ENCODE results near the gene KCNH5.

Gene KCNH5

GRCh38 chr14:63006531-63006930, 38.7 kb downstream of the KCNH5 start:
- no peak for DNase-seq (ENCODE audit: low spot score)

DNA sequence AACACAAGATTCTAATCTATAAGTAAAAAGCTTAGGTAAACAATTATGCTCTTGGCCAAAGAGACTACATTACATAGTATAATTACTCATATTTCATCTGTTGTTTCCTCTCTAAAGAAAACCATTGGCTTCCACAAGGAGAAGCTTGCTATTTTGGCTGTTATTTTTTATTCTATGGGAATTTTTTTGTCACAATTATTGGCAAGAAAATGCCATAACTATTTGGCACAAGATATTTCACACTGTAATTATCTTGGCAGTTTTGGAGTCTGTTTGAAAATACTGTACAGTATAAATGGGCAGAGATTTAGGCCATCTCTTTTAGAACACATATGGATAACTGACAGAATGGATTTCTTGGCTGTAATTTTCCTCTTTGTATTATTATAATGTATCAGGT, 51.2 kb downstream of the KCNH5 start:
- no peak for DNase-seq (ENCODE audit: low spot score)

- no peak for DNase-seq (ENCODE audit: low spot score)
Measured at GRCh38 chr14:62988967-62989366, 56.3 kb downstream of the KCNH5 start.

DNA sequence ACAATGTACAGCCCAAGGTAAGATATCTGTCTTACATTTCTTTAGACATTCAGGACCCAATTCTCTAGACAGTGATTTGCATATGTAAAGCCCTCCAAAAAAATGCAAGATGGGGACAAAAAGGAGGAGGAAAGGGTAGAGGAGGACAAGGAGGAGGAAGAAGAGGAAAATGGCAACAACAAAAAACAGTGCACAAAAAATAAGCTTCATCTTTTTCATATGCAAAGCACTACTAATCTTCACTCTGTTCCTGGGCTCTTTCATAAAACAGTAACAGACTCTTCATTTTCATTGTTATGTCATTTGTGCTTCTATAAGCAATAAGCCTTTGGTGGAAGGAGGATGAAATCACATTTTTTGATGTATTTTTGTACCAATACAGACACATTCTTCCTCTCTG, 61.4 kb downstream of the KCNH5 start:
- no peak for DNase-seq (ENCODE audit: low spot score)

DNA sequence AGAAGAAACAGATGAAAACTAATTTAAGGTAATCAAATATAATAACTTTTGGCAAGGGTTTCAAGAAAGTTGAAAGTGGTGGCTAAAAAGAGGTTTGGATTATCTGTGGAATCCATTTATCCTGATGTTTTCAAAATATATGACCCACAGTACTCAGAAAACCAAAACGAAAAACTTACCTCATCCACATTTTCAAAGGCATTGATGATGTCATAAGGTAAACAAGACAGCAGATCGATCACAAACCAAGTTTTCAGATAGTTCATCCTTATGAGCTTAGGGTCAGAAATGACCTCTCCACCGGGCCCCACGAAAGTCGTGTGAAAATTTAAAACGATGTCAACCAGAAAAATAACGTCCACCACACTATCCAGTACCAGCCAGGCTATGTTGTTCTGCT, 64.6 kb downstream of the KCNH5 start:
- DNase-seq (ENCODE audit: low spot score), result no peak

- no peak for DNase-seq (ENCODE audit: low spot score)
Measured at GRCh38 chr14:62957562-62957961, 87.7 kb downstream of the KCNH5 start.

GRCh38 chr14:62956413-62956812, 88.8 kb downstream of the KCNH5 start:
- DNase-seq (ENCODE audit: low spot score), result no peak

DNA sequence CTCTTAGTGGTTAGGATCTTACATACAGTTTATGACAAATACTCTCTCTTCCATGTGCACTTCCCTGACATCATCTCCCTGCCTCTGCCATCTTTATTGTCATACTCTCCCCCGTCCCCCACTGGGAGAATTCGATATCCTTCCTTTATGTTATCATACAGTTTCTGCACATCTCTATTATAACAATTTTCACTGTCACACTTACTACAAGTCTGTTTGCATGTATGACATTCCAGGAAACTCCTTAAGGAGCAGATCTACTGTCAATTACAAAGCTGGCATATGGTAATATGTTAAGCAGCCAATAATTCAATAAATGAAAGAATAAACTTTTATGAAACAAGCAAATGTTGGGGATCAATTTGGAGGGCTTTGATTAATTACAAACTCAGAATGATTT, 91.1 kb downstream of the KCNH5 start:
- DNase-seq (ENCODE audit: low spot score), result no peak

- DNase-seq (ENCODE audit: low spot score), result no peak
Measured at GRCh38 chr14:62952226-62952625, 93.0 kb downstream of the KCNH5 start.

DNA sequence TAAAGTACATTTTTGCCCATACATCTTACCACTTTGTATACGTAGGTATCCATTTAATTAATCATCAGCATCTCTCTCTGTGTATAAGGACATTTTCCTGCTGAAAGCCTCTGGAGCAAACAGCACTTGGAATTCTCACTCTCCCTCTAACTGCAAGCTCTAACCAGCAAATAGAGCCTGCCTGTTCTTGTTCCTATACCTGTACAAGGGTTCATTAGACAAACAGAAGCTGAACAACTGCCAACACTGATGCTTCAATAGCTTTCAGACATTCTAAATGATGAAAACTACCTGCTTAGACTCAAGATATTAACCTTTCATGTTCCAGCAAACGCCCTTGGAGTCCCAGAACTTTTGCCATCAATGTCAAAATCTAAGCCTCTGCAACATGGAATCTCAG, 98.0 kb downstream of the KCNH5 start:
- DNase-seq (ENCODE audit: low spot score), result no peak

DNA sequence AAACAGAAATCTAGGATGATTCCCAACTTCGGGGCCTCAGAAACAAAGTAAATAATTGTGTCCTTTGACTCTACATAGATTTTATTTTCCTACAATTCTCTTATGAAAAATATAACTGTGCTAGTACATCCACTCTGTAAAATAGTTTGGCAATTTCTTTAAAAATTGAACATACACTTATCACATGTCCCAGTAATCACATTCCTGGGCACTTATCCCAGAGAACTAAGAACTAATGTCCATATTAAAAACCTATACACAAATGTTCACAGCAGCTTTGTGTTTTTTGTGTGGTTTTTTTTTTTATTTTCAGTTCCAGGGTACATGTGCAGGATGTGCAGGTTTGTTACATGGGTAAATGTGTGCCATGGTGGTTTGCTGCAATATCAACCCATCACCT, 99.0 kb downstream of the KCNH5 start:
- DNase-seq (ENCODE audit: low spot score), result no peak

DNA sequence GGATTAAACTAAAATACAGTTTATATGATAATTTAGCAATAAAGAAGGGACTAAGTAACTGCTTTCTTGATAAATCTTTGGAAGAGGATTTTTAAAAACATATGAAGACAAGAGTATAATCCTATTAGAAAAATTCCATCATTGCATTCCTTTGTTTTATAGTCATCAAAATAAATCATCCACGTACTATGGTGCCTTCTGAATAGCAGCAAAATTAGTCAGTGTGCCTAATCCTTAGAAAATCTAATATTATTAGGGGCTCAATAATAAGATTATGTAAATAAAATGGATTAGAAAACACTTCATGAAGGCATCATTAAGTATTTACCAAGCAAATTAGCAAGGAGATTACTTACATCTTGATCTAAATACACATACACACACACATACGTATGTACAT, 102.1 kb downstream of the KCNH5 start:
- DNase-seq (ENCODE audit: low spot score), result no peak

DNA sequence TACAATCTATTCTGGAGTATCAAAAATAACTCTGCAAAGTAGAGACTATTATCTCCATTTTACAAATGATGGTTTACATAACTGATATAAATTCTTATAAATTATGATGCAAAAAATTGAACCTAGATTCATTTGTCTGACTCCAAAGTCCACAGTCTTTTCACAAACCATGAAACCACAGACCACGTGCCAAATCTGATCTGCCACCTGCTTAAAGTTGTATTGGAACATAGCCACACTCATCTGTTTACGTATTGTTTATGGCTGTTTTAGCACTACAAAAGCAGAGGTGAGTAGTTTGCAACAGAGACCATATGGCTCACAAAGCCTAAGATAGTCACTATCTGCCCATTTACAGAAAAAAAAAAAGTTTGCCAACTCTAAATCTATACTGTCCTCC, 105.3 kb downstream of the KCNH5 start:
- DNase-seq (ENCODE audit: low spot score), result no peak

- no peak for DNase-seq (ENCODE audit: low spot score)
Measured at GRCh38 chr14:62938778-62939177, 106.5 kb downstream of the KCNH5 start.

- no peak for DNase-seq (ENCODE audit: low spot score)
Measured at GRCh38 chr14:62934439-62934838, 110.8 kb downstream of the KCNH5 start.

DNA sequence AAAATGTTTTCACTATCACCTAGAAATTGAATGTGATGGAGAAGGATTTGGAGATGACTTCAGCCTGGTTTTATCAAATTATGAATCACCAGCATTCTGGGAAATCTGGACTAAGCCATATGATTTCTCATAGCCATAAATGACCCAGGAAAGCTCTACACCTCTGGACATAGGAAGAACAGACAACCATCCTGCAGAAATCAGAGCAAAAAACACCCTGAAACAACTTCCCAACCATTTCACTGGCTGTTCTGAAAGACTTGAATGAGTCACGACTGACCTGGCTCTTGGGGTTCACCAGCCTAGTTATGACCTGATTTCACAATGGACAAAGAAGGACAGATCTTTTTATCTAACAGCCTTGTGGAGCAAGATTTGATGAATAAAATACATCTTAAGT, 123.8 kb downstream of the KCNH5 start:
- no peak for DNase-seq (ENCODE audit: low spot score)

DNA sequence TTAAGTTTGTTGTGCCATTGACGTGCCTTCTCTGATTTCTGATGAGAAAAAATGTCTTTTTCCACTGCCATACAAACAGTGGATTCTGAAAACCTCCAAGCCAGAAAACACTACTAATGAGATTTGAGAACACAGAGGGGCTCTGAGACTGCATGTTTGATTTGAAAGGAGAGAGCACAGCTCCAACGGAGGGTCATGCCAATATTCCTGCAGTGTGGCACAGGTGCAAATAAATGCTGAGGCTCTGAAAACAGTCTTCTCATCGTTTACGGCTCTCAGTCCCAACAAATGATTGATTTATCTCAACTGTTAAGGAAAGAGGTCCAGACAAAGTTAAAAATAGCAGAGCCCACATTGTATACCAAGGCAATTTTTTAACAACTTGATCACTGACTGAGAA, 128.7 kb downstream of the KCNH5 start:
- DNase-seq (ENCODE audit: low spot score), result no peak

DNA sequence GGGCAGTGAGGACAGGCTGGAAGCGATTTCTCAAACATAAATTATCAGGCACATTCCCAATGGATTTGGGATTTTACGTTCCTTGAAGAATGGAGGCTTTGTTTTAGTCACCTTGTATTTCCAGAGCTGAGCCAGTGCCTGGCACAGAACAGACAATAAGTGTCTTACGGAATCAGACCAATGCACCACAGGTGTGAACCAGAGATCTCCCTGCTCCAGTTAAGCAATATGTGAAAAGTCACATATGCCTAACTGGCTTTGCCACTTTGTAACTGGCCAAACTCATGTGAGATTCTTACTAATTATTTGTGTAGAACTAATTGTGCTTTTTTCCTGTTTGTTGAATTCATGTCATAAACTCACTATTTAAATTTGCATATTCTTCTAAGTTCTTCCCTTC, 130.4 kb downstream of the KCNH5 start:
- no peak for DNase-seq (ENCODE audit: low spot score)

- DNase-seq (ENCODE audit: low spot score), result no peak
Measured at GRCh38 chr14:62914025-62914424, 131.2 kb downstream of the KCNH5 start.

DNA sequence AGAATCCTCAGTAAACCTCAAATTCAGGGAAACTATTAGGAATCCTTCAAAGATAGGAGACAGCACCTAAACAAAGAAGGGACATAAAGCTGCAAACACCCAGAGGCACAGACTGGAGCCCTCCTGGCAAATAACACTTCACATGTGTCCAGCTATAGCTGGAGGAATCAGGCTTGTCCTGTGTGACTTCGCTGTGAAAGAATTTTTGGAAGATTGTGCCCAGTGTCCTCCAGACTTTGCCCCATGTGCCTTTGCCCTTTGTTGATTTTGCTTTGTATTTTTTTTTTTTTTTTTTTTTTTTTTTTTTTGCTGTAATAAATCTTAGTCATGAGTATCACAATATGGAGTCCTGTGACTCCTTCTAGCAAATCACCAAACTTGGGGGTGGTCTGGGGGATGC, 136.8 kb downstream of the KCNH5 start:
- DNase-seq (ENCODE audit: low spot score), result no peak

GRCh38 chr14:62905566-62905965, 139.7 kb downstream of the KCNH5 start:
- DNase-seq (ENCODE audit: low spot score), result no peak

DNA sequence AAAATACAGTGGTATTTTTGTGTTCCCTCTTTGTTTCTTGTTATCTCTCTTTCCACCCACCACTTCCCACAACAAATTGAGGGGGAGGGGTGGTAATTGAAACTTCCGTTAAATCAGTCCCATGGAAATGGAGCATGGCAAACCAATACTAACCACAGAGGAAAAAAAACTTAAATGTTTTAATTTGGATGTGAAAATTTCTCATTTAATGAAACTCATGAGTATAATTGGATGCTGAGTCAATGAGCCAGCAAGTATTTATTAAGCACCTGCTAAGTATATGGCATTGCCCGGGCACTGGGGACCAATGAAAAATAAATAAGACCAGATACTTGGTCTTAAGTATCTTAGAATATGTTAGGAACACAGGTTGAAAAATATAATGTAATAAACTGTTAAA, 147.5 kb downstream of the KCNH5 start:
- DNase-seq (ENCODE audit: low spot score), result no peak

GRCh38 chr14:62896932-62897456, 148.3 kb downstream of the KCNH5 start:
- no peak for DNase-seq (ENCODE audit: low spot score)

GRCh38 chr14:62894736-62895135, 150.5 kb downstream of the KCNH5 start:
- no peak for DNase-seq (ENCODE audit: low spot score)

- DNase-seq (ENCODE audit: low spot score), result no peak
Measured at GRCh38 chr14:62889364-62889763, 155.9 kb downstream of the KCNH5 start.

All from CD4-positive, alpha-beta T cell treated with Interleukin-2 at 100 ng/mL for 4 hours (primary cell).